Activated CD8-positive, alpha-beta memory T cell treated with anti-CD3 and anti-CD28 coated beads, Interleukin-2, amount 50 U/mL, for 1 hour (primary cell): ENCODE data around the gene ZNF335.
A peak's percentile ranks its signal among the peaks of the same experiment; 100 is the strongest.

ENCODE experiments used
- DNase-seq: peaks from one replicate; pipeline ENCODE4 v3.0.0-alpha.2; 2020; ENCODE audit errors: extremely low read depth

ZNF335 gene

GRCh38 chr20:45971675-45972499, at the start of gene ZNF335:
Gene ZNF335 (minus strand): TSS chr20:45972203. CDS start chr20:45971410, 793 bp downstream.
- peak; percentile 86 for DNase-seq

GRCh38 chr20:46020555-46020954, 48.6 kb upstream of the ZNF335 start:
- no peak for DNase-seq

- no peak for DNase-seq
Measured at GRCh38 chr20:46018611-46019010, 46.6 kb upstream of the ZNF335 start.

GRCh38 chr20:46018112-46018511, 46.1 kb upstream of the ZNF335 start:
- DNase-seq: no peak

- DNase-seq: no peak
Measured at GRCh38 chr20:46017272-46017671, 45.3 kb upstream of the ZNF335 start.

GRCh38 chr20:46014517-46015396, 42.8 kb upstream of the ZNF335 start:
- no peak for DNase-seq

GRCh38 chr20:46013829-46014516, 42.0 kb upstream of the ZNF335 start:
- DNase-seq: no peak

- DNase-seq: no peak
Measured at GRCh38 chr20:46013322-46013828, 41.4 kb upstream of the ZNF335 start.

GRCh38 chr20:46012921-46013320, 40.9 kb upstream of the ZNF335 start:
- no peak for DNase-seq

- DNase-seq: no peak
Measured at GRCh38 chr20:46011631-46012482, 39.9 kb upstream of the ZNF335 start.

- DNase-seq: no peak
Measured at GRCh38 chr20:46010491-46011391, 38.7 kb upstream of the ZNF335 start.

GRCh38 chr20:46009816-46010215, 37.8 kb upstream of the ZNF335 start:
- no peak for DNase-seq

GRCh38 chr20:46007671-46008070, 35.7 kb upstream of the ZNF335 start:
- DNase-seq: no peak

GRCh38 chr20:46006964-46007363, 35.0 kb upstream of the ZNF335 start:
- DNase-seq: no peak

GRCh38 chr20:46006022-46006705, 34.2 kb upstream of the ZNF335 start:
- no peak for DNase-seq

- DNase-seq: no peak
Measured at GRCh38 chr20:46004889-46005473, 33.0 kb upstream of the ZNF335 start.

GRCh38 chr20:46004187-46004586, 32.2 kb upstream of the ZNF335 start:
- DNase-seq: no peak

- DNase-seq: no peak
Measured at GRCh38 chr20:46002008-46002407, 30.0 kb upstream of the ZNF335 start.

GRCh38 chr20:46001498-46001897, 29.5 kb upstream of the ZNF335 start:
- no peak for DNase-seq
